Brain microvascular endothelial cell (primary cell): ENCODE results near the gene CPNE6.

Experiments used
- DNase-seq: peaks from one replicate; pipeline ENCODE4 v3.0.0-alpha.2; 2020
- H3K27ac ChIP-seq: fragments of 250-450 bp; sonication (Bioruptor Pico); 2 replicates; pipeline ENCODE4 v1.5.1; 2020; ENCODE audit warnings: mild to moderate bottlenecking, moderate library complexity
- H3K27me3 ChIP-seq: fragments of 250-450 bp; sonication (Bioruptor Pico); replicated peaks from 2 replicates; pipeline ENCODE4 v1.5.1; 2020; ENCODE audit warnings: mild to moderate bottlenecking
- H3K36me3 ChIP-seq: fragments of 250-450 bp; sonication (Bioruptor Pico); replicated peaks from 2 replicates; pipeline ENCODE4 v1.5.1; 2020; ENCODE audit warnings: mild to moderate bottlenecking
- H3K4me3 ChIP-seq: 2 replicates; pipeline ENCODE4 v1.5.1; 2011; ENCODE audit warnings: low read depth, mild to moderate bottlenecking, control low read depth, low read length, moderate library complexity
- CTCF ChIP-seq: IDR thresholded peaks from 2 replicates; pipeline ENCODE4 v1.5.1; 2011; ENCODE audit warnings: low read depth, mild to moderate bottlenecking, moderate library complexity, low read length, control low read depth, inconsistent platforms; ENCODE audit errors: missing control alignments
- in situ Hi-C: cut with HindIII; loops from 2 replicates; pipeline ENCODE4 v1.10.0; 2017; ENCODE audit warnings: low sequenced_read_pairs, low pct_ligation_motif_present

Gene CPNE6

DNA sequence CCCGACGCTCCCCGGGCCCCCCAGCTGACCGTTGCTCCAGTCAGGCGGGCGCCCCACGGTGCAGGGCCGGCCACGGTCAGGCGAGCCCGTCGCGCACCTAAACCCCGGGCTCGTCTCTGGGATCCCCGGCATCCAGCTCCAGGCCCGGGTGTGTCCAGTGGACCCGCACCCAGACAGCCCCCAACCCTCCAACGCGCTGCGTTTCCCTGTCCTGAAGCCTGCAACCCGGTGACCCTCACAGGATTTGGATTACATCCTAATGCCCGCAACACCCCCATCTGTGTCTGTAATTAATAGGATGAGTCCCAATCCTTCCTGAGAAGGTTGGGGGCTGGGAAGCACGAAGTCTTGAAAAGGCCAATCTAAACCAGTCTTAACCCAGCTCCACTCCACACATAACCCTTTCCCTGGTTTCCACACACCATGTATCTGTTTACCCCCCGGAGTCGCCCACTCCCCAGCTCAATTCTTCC lies 10.4 kb downstream of the CPNE6 start:
- Histone ChIP-seq H3K27me3 (peaks cover 29% of the 10 kb centered on the region), H3K27ac (no peak overlapping the region), H3K36me3 (no peaks in the 10 kb centered on the region), H3K4me3 (peak overlapping the region; percentile 53)
- in situ Hi-C loops, result no loop called here
- no peak for TF ChIP-seq CTCF
- DNase-seq, result no peak

- Histone ChIP-seq H3K27ac (no peak overlapping the region), H3K4me3 (no peak overlapping the region), H3K27me3 (peaks cover 29% of the 10 kb centered on the region), H3K36me3 (no peaks in the 10 kb centered on the region)
- no peak for DNase-seq
- TF ChIP-seq CTCF, result no peak
- in situ Hi-C loops, result no loop called here
Measured at GRCh38 chr14:24082411-24083080, 11.2 kb downstream of the CPNE6 start.

- Histone ChIP-seq H3K4me3 (no peak overlapping the region), H3K27ac (no peak overlapping the region), H3K27me3 (peaks cover 29% of the 10 kb centered on the region), H3K36me3 (no peaks in the 10 kb centered on the region)
- TF ChIP-seq CTCF, result no peak
- in situ Hi-C loops, result no loop called here
- DNase-seq, result no peak
Measured at GRCh38 chr14:24083462-24083861, 12.1 kb downstream of the CPNE6 start.

GRCh38 chr14:24084440-24084839 lies 13.1 kb downstream of the CPNE6 start:
- H3K27me3 ChIP-seq, result peaks cover 24% of the 10 kb centered on the region
- no peak overlapping the region for H3K27ac ChIP-seq
- H3K4me3 ChIP-seq, result no peak overlapping the region
- no peak for TF ChIP-seq CTCF
- no peaks in the 10 kb centered on the region for H3K36me3 ChIP-seq
- in situ Hi-C loops, result no loop called here
- DNase-seq, result no peak

GRCh38 chr14:24085215-24085614 lies 13.9 kb downstream of the CPNE6 start:
- TF ChIP-seq CTCF, result no peak

More at GRCh38 chr14:24085215-24085614, 13.9 kb downstream of the CPNE6 start:
- in situ Hi-C loops, result no loop called here
- Histone ChIP-seq H3K27ac (no peak overlapping the region), H3K27me3 (peaks cover 20% of the 10 kb centered on the region), H3K36me3 (no peaks in the 10 kb centered on the region), H3K4me3 (no peak overlapping the region)
- no peak for DNase-seq
